OCI-LY1 (cell line): ENCODE measurements around the gene KLF15.

Experiments used
- H2AFZ ChIP-seq: fragments of 200-600 bp; sonication (generic), shearing (Covaris generic); 2 replicates; pipeline ENCODE4 v1.6.0; 2014; ENCODE audit warnings: antibody characterized with exemption, mild to moderate bottlenecking, low read length
- H3F3A ChIP-seq: fragments of 200-600 bp; sonication (generic), shearing (Covaris generic); 2 replicates; pipeline ENCODE4 v1.6.0; 2014; ENCODE audit warnings: mild to moderate bottlenecking, antibody characterized with exemption, low read length, moderate library complexity; ENCODE audit not compliant: insufficient read depth
- H3K27ac ChIP-seq: fragments of 200-600 bp; sonication (generic); 2 replicates; pipeline ENCODE4 v1.5.1; 2014; ENCODE audit warnings: low read length, mixed run types, mild to moderate bottlenecking, low read depth; ENCODE audit not compliant: poor library complexity, severe bottlenecking
- H3K27me3 ChIP-seq: fragments of 200-600 bp; sonication (generic); 2 replicates; pipeline ENCODE4 v1.6.0; 2014; ENCODE audit warnings: antibody characterized with exemption, mild to moderate bottlenecking, low read length, moderate library complexity; ENCODE audit not compliant: insufficient read depth
- H3K36me3 ChIP-seq: fragments of 200-600 bp; sonication (generic); 2 replicates; pipeline ENCODE4 v1.6.1; 2014; ENCODE audit warnings: mild to moderate bottlenecking, antibody characterized with exemption, low read length, moderate library complexity, mixed read lengths; ENCODE audit not compliant: insufficient read depth
- H3K4me1 ChIP-seq: fragments of 200-600 bp; sonication (generic); 2 replicates; pipeline ENCODE4 v1.5.1; 2014; ENCODE audit warnings: mild to moderate bottlenecking, low read length, moderate library complexity; ENCODE audit not compliant: insufficient read depth, severe bottlenecking
- H3K4me2 ChIP-seq: fragments of 200-600 bp; sonication (generic), shearing (Covaris generic); 2 replicates; pipeline ENCODE4 v1.6.1; 2014; ENCODE audit warnings: low read length
- H3K4me3 ChIP-seq: fragments of 200-600 bp; sonication (generic); 2 replicates; pipeline ENCODE4 v1.5.1; 2014; ENCODE audit warnings: low read length, low read depth, mild to moderate bottlenecking, mixed read lengths; ENCODE audit not compliant: poor library complexity, severe bottlenecking
- H3K79me2 ChIP-seq: fragments of 200-600 bp; shearing (Covaris generic); 2 replicates; pipeline ENCODE4 v1.6.1; 2016; ENCODE audit warnings: mixed run types, low read length, mixed read lengths; ENCODE audit not compliant: insufficient read depth
- H3K9ac ChIP-seq: fragments of 200-600 bp; sonication (generic), shearing (Covaris generic); 2 replicates; pipeline ENCODE4 v1.6.1; 2014; ENCODE audit warnings: mild to moderate bottlenecking, low read length, mixed read lengths
- H3K9me2 ChIP-seq: fragments of 200-600 bp; sonication (generic), shearing (Covaris generic); 2 replicates; pipeline ENCODE4 v1.6.1; 2014; ENCODE audit warnings: low read depth, mild to moderate bottlenecking, low read length, mixed read lengths
- H3K9me3 ChIP-seq: fragments of 200-600 bp; shearing (Covaris generic); 2 replicates; pipeline ENCODE4 v1.6.1; 2014; ENCODE audit warnings: low read length, mixed read lengths
- H4K20me1 ChIP-seq: fragments of 200-600 bp; sonication (generic), shearing (Covaris generic); 2 replicates; pipeline ENCODE4 v1.6.0; 2016; ENCODE audit warnings: mild to moderate bottlenecking, low read length; ENCODE audit not compliant: insufficient read depth
- CTCF ChIP-seq: fragments of 200-600 bp; sonication (generic), shearing (Covaris generic); IDR thresholded peaks from 2 replicates; pipeline ENCODE4 v1.5.1; 2017; ENCODE audit warnings: mild to moderate bottlenecking, antibody characterized with exemption, low read length, moderate library complexity, mixed read lengths
- EZH2 ChIP-seq: fragments of 200-600 bp; sonication (generic), shearing (Covaris generic); IDR thresholded peaks from 2 replicates; pipeline ENCODE4 v1.8.0; 2017; ENCODE audit warnings: borderline replicate concordance, mixed run types, mild to moderate bottlenecking, antibody characterized with exemption, low read length, moderate library complexity, mixed read lengths

KLF15 gene

GRCh38 chr3:126402178-126402577 is 45.0 kb upstream of the KLF15 start:
- Histone ChIP-seq H4K20me1 (no peaks in the 10 kb centered on the region), H3K4me2 (no peak overlapping the region), H2AFZ (no peak overlapping the region), H3F3A (no peaks in the 10 kb centered on the region), H3K79me2 (no peaks in the 10 kb centered on the region), H3K9me3 (no peaks in the 10 kb centered on the region), H3K9ac (no peak overlapping the region), H3K4me1 (no peaks in the 10 kb centered on the region), H3K4me3 (no peak overlapping the region), H3K27me3 (no peaks in the 10 kb centered on the region), H3K27ac (no peak overlapping the region), H3K9me2 (no peaks in the 10 kb centered on the region), H3K36me3 (no peaks in the 10 kb centered on the region)
- TF ChIP-seq EZH2: no peak
- TF ChIP-seq CTCF: no peak

GRCh38 chr3:126401611-126402160 is 44.5 kb upstream of the KLF15 start:
- H3K36me3 ChIP-seq: no peaks in the 10 kb centered on the region
- H3K9me2 ChIP-seq: no peaks in the 10 kb centered on the region
- H3K4me2 ChIP-seq: no peak overlapping the region
- H4K20me1 ChIP-seq: no peaks in the 10 kb centered on the region
- no peak overlapping the region for H2AFZ ChIP-seq
- H3K9ac ChIP-seq: no peak overlapping the region
- TF ChIP-seq EZH2 (no peak), CTCF (no peak)
- no peak overlapping the region for H3K27ac ChIP-seq
- H3K4me1 ChIP-seq: no peaks in the 10 kb centered on the region
- no peaks in the 10 kb centered on the region for H3F3A ChIP-seq
- H3K27me3 ChIP-seq: no peaks in the 10 kb centered on the region
- no peaks in the 10 kb centered on the region for H3K79me2 ChIP-seq
- H3K9me3 ChIP-seq: no peaks in the 10 kb centered on the region
- no peak overlapping the region for H3K4me3 ChIP-seq

- Histone ChIP-seq H3K9me3 (no peaks in the 10 kb centered on the region), H3K9ac (no peak overlapping the region), H3K27ac (no peak overlapping the region), H3K27me3 (no peaks in the 10 kb centered on the region), H4K20me1 (no peaks in the 10 kb centered on the region), H3K9me2 (no peaks in the 10 kb centered on the region), H3K36me3 (no peaks in the 10 kb centered on the region), H3K4me2 (no peak overlapping the region), H3K4me3 (no peak overlapping the region), H3K4me1 (no peaks in the 10 kb centered on the region), H3F3A (no peaks in the 10 kb centered on the region), H2AFZ (no peak overlapping the region), H3K79me2 (no peaks in the 10 kb centered on the region)
- no peak for TF ChIP-seq CTCF
- no peak for TF ChIP-seq EZH2
Measured at GRCh38 chr3:126399756-126400155, 42.5 kb upstream of the KLF15 start.
